Motor neuron (in vitro differentiated cells): ENCODE measurements around the gene SLC48A1. TPM values are rescaled to one million over a fixed set of nuclear protein-coding genes. Genes with fewer than 3 reads are reported as not detected.
A peak's percentile ranks its signal among the peaks of the same experiment; 100 is the strongest.

ENCODE experiments used
- ATAC-seq, 8 experiments: fragments of 200-7000 bp; cut with Tn5 transposase; replicated peaks in 6 of 8; 2 replicates each; pipeline ENCODE4 v1.8.0; 2021; ENCODE audit warnings: mild to moderate bottlenecking in 8 of 8, moderate library complexity in 8 of 8
- H3K27ac ChIP-seq, 2 donors: fragments of 250-450 bp; sonication (Bioruptor Pico); 2 replicates each; pipeline ENCODE4 v1.9.0; 2021; ENCODE audit warnings: antibody characterized with exemption in 2 of 2, mild to moderate bottlenecking in 2 of 2, moderate library complexity in 1 of 2
- H3K4me1 ChIP-seq, 2 donors: fragments of 250-450 bp; sonication (Bioruptor Pico); replicated peaks in 1 of 2; 2 replicates each; pipeline ENCODE4 v1.6.1; 2021; ENCODE audit warnings: antibody characterized with exemption in 2 of 2, mild to moderate bottlenecking in 2 of 2, moderate library complexity in 1 of 2
- H3K4me3 ChIP-seq, 5 donors: fragments of 250-450 bp; sonication (Bioruptor Pico); 2 replicates each; pipeline ENCODE4 v1.9.0; 2021; ENCODE audit warnings: antibody characterized with exemption in 5 of 5, mild to moderate bottlenecking in 5 of 5, moderate library complexity in 4 of 5
- WGBS, 10 experiments: fragments of 450-650 bp; shearing (Covaris generic); methylation state at CpG; one replicate each; pipeline ENCODE4 v1.0.0; 2022; 5-methylcytosine and 5-hydroxymethylcytosine counted together
- in situ Hi-C, 9 experiments: fragments of 400-800 bp; cut with MboI; loops; one replicate each; pipeline ENCODE4 v1.15.0; 2021; ENCODE audit warnings: low sequenced_read_pairs in 9 of 9, low pct_unique_long_range_greater_than_20kb in 2 of 9; ENCODE audit not compliant: unreplicated experiment in 9 of 9
- total RNA-seq, 8 experiments: library from RNA; unstranded; fragments of 300-600 nt; gene quantifications; 2 replicates each; pipeline versions ENCODE4 v1.2.3 to v1.2.4, GENCODE V29; 2022

Gene SLC48A1
- total RNA-seq, 8 experiments from 2014 or later = 6.9 to 25.0 (median 10.6) TPM

- 20 to 100% (median 91%) methylated on average over 1 to 3 of the region's 15 CpGs; no CpG with 5 or more reads in 4 of the 10 experiments for WGBS, 10 experiments
- in situ Hi-C loops = no loop called here
- Histone ChIP-seq H3K4me1 (no peaks in the 10 kb centered on the region), H3K4me3 (no peak overlapping the region), H3K27ac (no peak overlapping the region)
- ATAC-seq = no peak
These were observed 20.1 kb downstream of the SLC48A1 start for GRCh38 chr12:47793015-47793681.

- in situ Hi-C loops = no loop called here
- H3K4me3 ChIP-seq = no peak overlapping the region
- 93% methylated on average over 6 of the region's 9 CpGs; no CpG with 5 or more reads in 9 of the 10 experiments for WGBS, 10 experiments
- H3K4me1 ChIP-seq = no peaks in the 10 kb centered on the region
- H3K27ac ChIP-seq = no peak overlapping the region
- no peak for ATAC-seq
These were observed 21.6 kb downstream of the SLC48A1 start for GRCh38 chr12:47794679-47795078.

- Histone ChIP-seq H3K4me1 (no peaks in the 10 kb centered on the region), H3K4me3 (no peak overlapping the region), H3K27ac (no peak overlapping the region)
- ATAC-seq = no peak
- 100% methylated on average over 2 of the region's 21 CpGs; no CpG with 5 or more reads in 9 of the 10 experiments for WGBS, 10 experiments
- in situ Hi-C loops = no loop called here
These were observed 22.2 kb downstream of the SLC48A1 start for GRCh38 chr12:47795121-47795813.

GRCh38 chr12:47795814-47796411 lies 22.9 kb downstream of the SLC48A1 start:
- Histone ChIP-seq H3K4me3 (no peak overlapping the region), H3K27ac (no peak overlapping the region), H3K4me1 (no peaks in the 10 kb centered on the region)
- in situ Hi-C loops = no loop called here
- ATAC-seq = no peak
- WGBS, 10 experiments = 85% methylated on average over 4 of the region's 22 CpGs; no CpG with 5 or more reads in 9 of the 10 experiments

GRCh38 chr12:47797441-47797840 lies 24.4 kb downstream of the SLC48A1 start:
- Histone ChIP-seq H3K4me1 (no peaks in the 10 kb centered on the region), H3K27ac (no peak overlapping the region), H3K4me3 (no peak overlapping the region)
- no CpG with 5 or more reads among the region's 10 CpGs for WGBS, 10 experiments
- in situ Hi-C loops = no loop called here
- ATAC-seq = peak in 5 of 8 experiments; percentile 41 to 74 (median 61)

GRCh38 chr12:47798382-47798948 lies 25.4 kb downstream of the SLC48A1 start:
- no peak for ATAC-seq
- Histone ChIP-seq H3K4me1 (peaks cover 0 to 5% of the 10 kb centered on the region in 2 donors), H3K4me3 (no peak overlapping the region), H3K27ac (no peak overlapping the region)
- in situ Hi-C loops = no loop called here
- WGBS, 10 experiments = no CpG with 5 or more reads among the region's 17 CpGs

GRCh38 chr12:47799357-47799955 lies 26.4 kb downstream of the SLC48A1 start:
- no peak overlapping the region for H3K4me3 ChIP-seq
- in situ Hi-C loops = no loop called here
- WGBS, 10 experiments = 87 to 93% (median 90%) methylated on average over 3 of the region's 7 CpGs; no CpG with 5 or more reads in 7 of the 10 experiments
- peaks cover 0 to 12% of the 10 kb centered on the region in 2 donors for H3K4me1 ChIP-seq
- ATAC-seq = peak in 3 of 8 experiments; percentile 20 to 42 (median 37)
- no peak overlapping the region for H3K27ac ChIP-seq

GRCh38 chr12:47800582-47800981 lies 27.5 kb downstream of the SLC48A1 start:
- 61 to 100% (median 93%) methylated on average over 1 to 4 of the region's 7 CpGs; no CpG with 5 or more reads in 5 of the 10 experiments for WGBS, 10 experiments
- ATAC-seq = no peak
- Histone ChIP-seq H3K27ac (no peak overlapping the region), H3K4me1 (peaks cover 0 to 12% of the 10 kb centered on the region in 2 donors), H3K4me3 (no peak overlapping the region)
- in situ Hi-C loops = loop anchor here in 1 of 9 experiments (25.0 kb wide), 1 partner anchor 88 kb away; the partner anchor contains the start of gene RPAP3

GRCh38 chr12:47801170-47801903 lies 28.3 kb downstream of the SLC48A1 start:
- peak in 4 of 8 experiments; percentile 15 to 32 (median 24) for ATAC-seq
- no peak overlapping the region for H3K4me3 ChIP-seq
- H3K4me1 ChIP-seq = peaks cover 0 to 12% of the 10 kb centered on the region in 2 donors
- no peak overlapping the region for H3K27ac ChIP-seq
- in situ Hi-C loops = loop anchor here in 1 of 9 experiments (25.0 kb wide), 1 partner anchor 89 kb away; the partner anchor contains the start of gene RPAP3
- WGBS, 10 experiments = 60 to 100% (median 84%) methylated on average over 1 to 5 of the region's 7 CpGs; no CpG with 5 or more reads in 4 of the 10 experiments

GRCh38 chr12:47801904-47802246 lies 28.8 kb downstream of the SLC48A1 start:
- Histone ChIP-seq H3K4me1 (peaks cover 0 to 12% of the 10 kb centered on the region in 2 donors), H3K4me3 (no peak overlapping the region), H3K27ac (no peak overlapping the region)
- no peak for ATAC-seq
- 45 to 100% (median 100%) methylated on average over 1 to 8 of the region's 9 CpGs; no CpG with 5 or more reads in 3 of the 10 experiments for WGBS, 10 experiments
- in situ Hi-C loops = loop anchor here in 1 of 9 experiments (25.0 kb wide), 1 partner anchor 90 kb away; the partner anchor contains the start of gene RPAP3

GRCh38 chr12:47802312-47802711 lies 29.3 kb downstream of the SLC48A1 start:
- Histone ChIP-seq H3K4me3 (no peak overlapping the region), H3K4me1 (peaks cover 0 to 13% of the 10 kb centered on the region in 2 donors), H3K27ac (no peak overlapping the region)
- 20 to 100% (median 83%) methylated on average over 1 of the region's 5 CpGs; no CpG with 5 or more reads in 6 of the 10 experiments for WGBS, 10 experiments
- ATAC-seq = peak in 2 of 8 experiments; percentile 4 to 9
- in situ Hi-C loops = loop anchor here in 1 of 9 experiments (25.0 kb wide), 1 partner anchor 90 kb away; the partner anchor contains the start of gene RPAP3
